HG02938 (cell line): ENCODE measurements around the gene AP1S2.
A peak's percentile ranks its signal among the peaks of the same experiment; 100 is the strongest.

Source experiments
- ATAC-seq: cut with Tn5 transposase; IDR thresholded peaks from one replicate; pipeline ENCODE4 v1.9.1; 2021; ENCODE audit warnings: mild to moderate bottlenecking, moderate library complexity; ENCODE audit not compliant: unreplicated experiment

AP1S2 gene

DNA sequence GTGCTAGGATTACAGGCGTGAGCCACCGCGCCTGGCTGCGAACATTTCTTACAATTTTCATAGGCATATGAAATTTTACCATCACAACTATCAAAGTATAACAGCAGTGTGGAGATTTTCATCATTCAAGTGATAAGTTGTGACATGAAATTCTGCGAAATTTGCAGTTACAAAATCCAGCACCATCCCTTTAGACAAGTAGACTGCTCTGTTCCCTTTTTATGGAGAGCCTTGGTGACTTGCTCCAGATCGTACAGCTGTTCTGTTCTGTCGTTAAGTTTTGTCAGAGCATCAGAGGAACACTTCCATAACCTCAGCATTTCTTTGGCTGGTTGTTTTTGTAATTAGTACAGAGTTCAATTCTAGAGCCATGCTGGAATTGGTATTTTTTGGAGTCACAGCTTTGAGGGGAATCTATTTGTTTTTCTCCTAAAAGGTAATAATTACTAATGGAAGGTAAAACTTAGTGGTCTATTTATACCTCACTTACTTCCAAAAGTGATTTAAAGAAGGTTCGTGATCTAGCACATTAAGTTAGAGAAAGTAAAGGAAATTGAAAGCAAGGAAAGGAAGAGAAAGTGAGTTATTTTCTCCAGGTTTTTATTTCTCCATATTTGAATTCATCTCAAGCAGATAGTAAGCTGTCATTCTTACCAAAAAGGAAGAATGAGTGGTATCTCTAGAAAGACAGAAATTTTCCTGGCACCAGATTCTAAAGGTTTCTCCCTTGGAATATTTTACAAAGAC lies 42.2 kb downstream of the AP1S2 start:
- ATAC-seq: no peak

DNA sequence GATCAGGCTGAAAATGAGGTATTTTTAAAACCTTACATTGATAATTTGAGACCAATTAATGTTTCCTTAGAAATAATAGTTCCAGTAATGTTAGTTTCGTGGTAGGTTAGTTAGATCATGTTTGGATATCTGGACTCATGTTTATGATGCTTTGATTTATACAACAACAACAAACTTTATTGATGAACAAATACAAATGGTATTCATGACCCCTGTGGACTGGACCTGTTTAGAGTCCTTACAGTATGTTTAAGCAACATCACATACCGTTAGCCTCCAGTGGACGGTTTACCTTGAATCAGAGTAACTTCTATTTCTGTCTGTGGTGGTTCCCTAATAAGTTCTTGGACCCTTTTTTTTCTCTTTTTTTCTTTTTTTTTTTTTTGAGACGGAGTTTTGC lies 46.4 kb downstream of the AP1S2 start:
- no peak for ATAC-seq

DNA sequence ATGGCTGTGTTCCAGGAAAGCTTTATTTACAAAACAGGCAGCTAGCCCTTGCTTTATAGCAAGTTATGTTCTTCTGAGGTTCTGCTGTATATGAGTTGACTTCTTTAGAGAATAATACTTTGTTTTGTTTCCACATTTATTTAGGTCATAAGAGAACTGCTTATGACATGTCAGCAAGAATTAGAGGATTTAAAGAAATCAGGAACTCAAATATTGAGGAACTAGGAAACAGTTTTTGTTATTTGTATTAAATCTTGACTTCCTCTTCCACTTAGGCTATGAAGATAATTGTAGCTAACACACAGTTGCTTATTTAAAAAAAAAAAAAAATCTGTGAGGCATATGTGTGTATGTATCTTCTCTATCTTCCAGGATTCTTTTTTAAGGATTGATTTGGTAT lies 50.0 kb downstream of the AP1S2 start:
- ATAC-seq: no peak

DNA sequence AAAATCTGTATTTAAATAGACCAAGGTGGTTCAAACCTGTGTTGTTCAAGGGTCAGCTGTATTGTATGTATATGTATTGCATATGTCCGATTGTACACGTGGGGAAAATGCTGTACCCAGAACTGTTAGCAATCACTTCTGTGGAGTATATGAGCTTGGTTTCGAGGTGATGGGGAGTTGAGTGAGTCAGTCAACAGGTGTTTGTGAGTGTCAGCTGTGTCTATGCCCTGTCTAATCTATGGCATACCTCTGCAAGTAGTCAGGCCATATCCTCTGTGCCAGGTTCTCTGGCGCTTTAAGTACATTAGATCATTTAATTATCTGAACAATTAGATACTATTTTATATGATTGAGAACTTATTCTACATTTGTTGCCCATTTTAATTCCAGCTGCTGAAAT lies 56.9 kb downstream of the AP1S2 start:
- no peak for ATAC-seq

DNA sequence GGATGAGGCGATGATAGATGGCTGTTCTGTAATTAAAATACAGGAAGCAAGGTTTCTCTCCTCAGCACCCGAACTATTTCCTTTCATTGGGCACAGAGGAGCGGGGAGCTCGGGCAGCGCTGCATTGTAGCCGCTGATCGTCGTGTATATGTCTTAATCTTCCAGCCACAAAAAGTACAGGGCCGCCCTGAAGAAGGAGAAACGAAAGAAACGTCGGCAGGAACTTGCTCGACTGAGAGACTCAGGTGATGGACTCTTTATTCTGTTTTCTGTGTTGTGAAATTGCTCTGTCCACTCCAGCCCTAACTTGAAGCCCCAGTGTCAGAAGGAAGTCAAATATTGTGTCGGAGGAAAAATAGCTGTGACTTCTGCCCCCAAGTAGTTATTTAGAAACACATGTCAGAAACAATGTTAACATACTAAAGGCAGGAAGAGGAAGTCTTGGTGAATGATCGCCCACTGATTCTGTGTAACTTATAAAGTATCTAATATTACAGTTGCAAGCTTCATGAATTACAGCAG lies 63.8 kb downstream of the AP1S2 start:
- ATAC-seq: peak; percentile 25

DNA sequence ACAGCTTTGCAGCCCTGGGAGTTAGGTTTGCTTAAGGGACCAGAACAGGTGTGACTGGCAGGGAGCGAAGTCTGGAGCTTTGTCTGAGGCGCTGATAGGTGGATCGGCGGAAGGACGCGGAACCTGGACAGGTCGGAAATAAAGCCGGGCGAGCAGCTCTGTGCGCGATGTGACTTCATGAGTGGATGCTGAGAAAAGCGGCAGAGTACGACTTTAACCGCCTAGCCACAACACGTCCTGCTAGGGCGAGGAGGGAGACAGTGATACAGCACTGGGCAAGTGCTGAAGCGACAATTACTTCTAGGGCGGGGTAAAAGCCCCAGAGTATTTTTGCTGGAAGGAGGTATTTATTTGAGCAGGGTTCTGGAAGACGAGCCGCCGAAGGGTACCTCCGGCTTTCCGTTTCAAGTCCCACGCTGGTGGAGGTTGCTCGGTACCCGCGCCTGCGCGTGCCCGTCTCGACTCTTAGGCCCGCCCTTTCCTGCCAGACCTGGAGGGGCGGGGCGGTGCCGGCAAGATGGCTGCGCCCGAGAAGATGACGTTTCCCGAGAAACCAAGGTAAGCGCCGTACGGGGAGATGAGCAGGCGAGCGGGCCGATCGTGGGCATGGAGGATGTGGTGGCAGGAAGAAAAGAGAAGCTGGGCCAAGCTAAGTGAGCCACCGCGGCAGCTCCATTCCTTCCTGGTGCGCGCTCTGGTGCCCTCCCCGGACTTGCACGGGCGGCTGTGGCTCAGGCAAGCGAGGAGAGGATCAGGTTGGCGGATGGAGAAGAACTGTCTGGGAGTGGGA lies 64.4 kb downstream of the AP1S2 start, which contains the start of gene ZRSR2:
Gene ZRSR2 (plus strand): TSS at position 506 of the 790 bp plus-strand sequence. CDS start 12 bp downstream, at position 518.
- peak; percentile 93 for ATAC-seq

DNA sequence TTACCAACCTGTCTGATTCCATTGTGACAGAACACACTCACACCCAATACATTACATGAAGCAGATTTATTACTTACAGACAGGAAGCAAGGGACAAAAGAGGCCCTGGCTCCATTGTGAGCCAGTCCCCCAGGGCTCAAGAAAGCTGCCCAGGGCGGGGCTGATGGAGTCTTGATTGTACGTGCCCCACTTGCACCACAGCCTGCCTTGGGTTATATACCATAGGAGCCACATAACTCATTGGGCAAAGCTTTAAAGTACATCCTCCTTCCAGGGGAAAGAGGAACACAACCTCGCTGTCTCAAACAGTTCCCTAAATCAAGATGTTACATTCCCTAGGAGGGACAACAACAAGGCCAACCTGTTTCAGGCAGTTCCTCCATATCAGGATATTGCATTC lies 67.7 kb downstream of the AP1S2 start:
- no peak for ATAC-seq

DNA sequence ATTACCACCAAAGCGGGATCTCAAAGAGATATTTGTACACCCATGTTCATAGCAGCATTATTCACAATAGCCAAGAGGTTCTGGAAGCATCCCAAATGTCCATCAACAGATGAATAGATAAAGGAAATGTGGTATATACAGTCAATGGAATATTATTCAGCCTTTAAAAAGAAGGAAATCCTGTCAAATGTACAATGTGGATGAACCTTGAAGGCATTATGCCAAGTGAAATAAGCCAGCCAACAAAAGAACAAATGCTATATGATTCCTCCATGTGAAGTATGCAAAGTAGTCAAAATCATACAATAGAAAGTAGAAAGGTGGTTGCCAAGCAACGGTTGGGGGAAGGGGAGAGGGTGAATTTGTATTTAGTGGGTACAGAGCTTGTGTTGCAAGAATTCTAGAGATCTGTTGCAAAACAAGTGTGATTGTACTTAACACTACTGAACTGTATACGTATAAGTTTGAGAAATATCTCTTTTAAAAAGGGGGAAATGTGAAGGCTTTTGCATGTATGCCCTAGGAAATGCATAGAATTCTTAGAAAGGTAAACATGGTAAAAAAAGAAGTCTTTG lies 69.3 kb downstream of the AP1S2 start:
- ATAC-seq: no peak

DNA sequence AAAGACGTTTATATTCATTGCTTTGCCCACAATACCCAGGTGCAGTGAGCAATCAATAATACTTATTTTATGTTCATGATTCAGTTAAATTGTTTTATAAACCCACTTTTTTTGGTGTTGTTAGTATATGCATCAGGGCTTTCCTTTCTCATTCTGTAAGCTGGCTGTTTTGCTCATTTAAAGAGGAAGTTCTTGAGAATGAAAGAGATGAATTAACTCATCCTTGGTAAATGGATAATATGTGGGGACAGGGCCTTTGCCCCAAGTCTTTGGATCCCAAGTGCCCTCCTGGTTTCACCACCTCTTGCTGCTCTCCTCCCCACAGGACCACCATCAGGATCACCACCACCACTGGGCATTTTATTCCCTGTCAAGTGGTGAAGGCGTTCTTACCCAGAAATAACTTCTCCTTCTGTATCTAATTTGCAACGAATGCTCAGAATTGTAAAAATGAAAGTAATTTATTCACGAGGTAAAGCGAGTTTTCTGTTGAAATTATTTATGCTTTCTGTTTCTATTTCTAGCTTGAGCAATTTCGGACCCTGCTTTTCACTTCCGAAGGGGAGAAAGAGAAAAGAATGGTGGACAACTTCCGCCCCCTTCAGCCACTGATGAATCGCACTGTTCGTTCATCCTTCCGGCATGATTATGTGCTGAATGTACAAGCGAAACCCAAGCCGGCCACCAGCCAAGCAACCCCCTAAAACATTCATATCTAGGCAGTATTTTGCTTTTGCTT lies 72.5 kb downstream of the AP1S2 start:
- peak; percentile 86 for ATAC-seq
